Left hindlimb (tissue), 1 donor: ENCODE measurements around the gene GPX5.

Experiments
- DNase-seq: peaks from one replicate; pipeline ENCODE4 v3.0.0-alpha.2; 2018

Gene GPX5

GRCh38 chr6:28563430-28564095 lies 37.9 kb downstream of the GPX5 start:
- no peak for DNase-seq

GRCh38 chr6:28565823-28566526 lies 40.3 kb downstream of the GPX5 start:
- no peak for DNase-seq

GRCh38 chr6:28566527-28567252 lies 41.0 kb downstream of the GPX5 start:
- DNase-seq: no peak

GRCh38 chr6:28567506-28567905 lies 41.8 kb downstream of the GPX5 start:
- no peak for DNase-seq

- no peak for DNase-seq
These were observed 42.9 kb downstream of the GPX5 start for GRCh38 chr6:28568515-28569108.

GRCh38 chr6:28569748-28570147 lies 44.1 kb downstream of the GPX5 start:
- DNase-seq: no peak

GRCh38 chr6:28580475-28580874 lies 54.8 kb downstream of the GPX5 start:
- DNase-seq: no peak

GRCh38 chr6:28583463-28583862 lies 57.8 kb downstream of the GPX5 start:
- no peak for DNase-seq
